M059J (cell line): Measurements from ENCODE around the gene NECAB3. TPM values are rescaled to one million over a fixed set of nuclear protein-coding genes. Genes with fewer than 3 reads are reported as not detected.

Experiments
- DNase-seq: peaks from one replicate; pipeline ENCODE4 v3.0.0-alpha.2; 2012; ENCODE audit warnings: low read depth
- total RNA-seq: library from RNA; depleted of rRNA; stranded (reverse); fragments of >200 nt; shearing (Covaris generic); gene quantifications from 2 replicates; pipeline ENCODE4 v1.2.3, GENCODE V29; 2014

Gene NECAB3
- total RNA-seq, 1 experiment from 2014 or later = 60.5 TPM

GRCh38 chr20:33664762-33665144, 9.5 kb downstream of the NECAB3 start:
- DNase-seq = no peak

GRCh38 chr20:33664085-33664761, 10.0 kb downstream of the NECAB3 start:
- no peak for DNase-seq

- DNase-seq = peak; percentile 83
These were observed 10.8 kb downstream of the NECAB3 start for GRCh38 chr20:33663161-33664084.

GRCh38 chr20:33662172-33662571, 12.1 kb downstream of the NECAB3 start, which contains the start of gene C20orf144:
Gene C20orf144, plus strand, starts transcription at chr20:33662327. Its CDS starts 19 bp downstream, at chr20:33662346.
- DNase-seq = no peak

GRCh38 chr20:33660685-33661058, 13.6 kb downstream of the NECAB3 start:
- no peak for DNase-seq

GRCh38 chr20:33660035-33660684, 14.1 kb downstream of the NECAB3 start:
- DNase-seq = no peak

GRCh38 chr20:33659341-33660034, 14.7 kb downstream of the NECAB3 start:
- no peak for DNase-seq

- no peak for DNase-seq
These were observed 15.3 kb downstream of the NECAB3 start for GRCh38 chr20:33658929-33659328.

- no peak for DNase-seq
These were observed 15.7 kb downstream of the NECAB3 start for GRCh38 chr20:33658510-33658909.

GRCh38 chr20:33657704-33658095, 16.5 kb downstream of the NECAB3 start:
- no peak for DNase-seq

- no peak for DNase-seq
These were observed 17.2 kb downstream of the NECAB3 start for GRCh38 chr20:33656783-33657703.

GRCh38 chr20:33656010-33656782, 18.0 kb downstream of the NECAB3 start:
- no peak for DNase-seq

- no peak for DNase-seq
These were observed 19.1 kb downstream of the NECAB3 start for GRCh38 chr20:33655164-33655563.

- no peak for DNase-seq
These were observed 19.5 kb downstream of the NECAB3 start for GRCh38 chr20:33654680-33655161.

- no peak for DNase-seq
These were observed 20.2 kb downstream of the NECAB3 start for GRCh38 chr20:33653900-33654596.

- peak; percentile 72 for DNase-seq
These were observed 20.9 kb downstream of the NECAB3 start for GRCh38 chr20:33653218-33653899.

GRCh38 chr20:33651562-33652048, 22.6 kb downstream of the NECAB3 start:
- DNase-seq = peak; percentile 67
